Measurements from ENCODE around the gene GLO1. TPM values are rescaled to one million over a fixed set of nuclear protein-coding genes. Genes with fewer than 3 reads are reported as not detected.

The GLO1 gene
- total and polyA plus RNA-seq, 2 donors (not counting 1 experiment from before 2014, with no cell fraction given), result 18.5 to 31.6 TPM

Other genes starting within 250 kb of the GLO1 start
- gene BTBD9, start 63.2 kb downstream of the GLO1 start, total RNA-seq, result 48.9 and 57.8 TPM in 2 replicates
- 2.9 and 4.1 TPM in 2 replicates for gene BTBD9, start 63.2 kb downstream of the GLO1 start, polyA plus RNA-seq
- 1.0 and 1.1 TPM in 2 replicates for gene DNAH8, start 12.2 kb upstream of the GLO1 start, total RNA-seq
- gene DNAH8, start 12.2 kb upstream of the GLO1 start, polyA plus RNA-seq, result 0.63 and 0.69 TPM in 2 replicates

Measured in B cell (primary cell).